HepG2 (cell line): ENCODE data around the gene CPVL. TPM values are rescaled to one million over a fixed set of nuclear protein-coding genes. Genes with fewer than 3 reads are reported as not detected.
A peak's percentile ranks its signal among the peaks of the same experiment; 100 is the strongest.

Experiments
- EEA1 ChIP-seq: sonication (generic); formaldehyde crosslinking; IDR thresholded peaks from 2 replicates; pipeline ENCODE4 v1.5.1; 2020; ENCODE audit warnings: mild to moderate bottlenecking, missing genetic modification reagents, borderline replicate concordance
- JUNB ChIP-seq: sonication (generic); formaldehyde crosslinking; IDR thresholded peaks from 2 replicates; pipeline ENCODE4 v1.8.0; 2022; ENCODE audit warnings: missing genetic modification reagents, mild to moderate bottlenecking, borderline replicate concordance
- KIAA2018 ChIP-seq: sonication (generic); formaldehyde crosslinking; IDR thresholded peaks from 2 replicates; pipeline ENCODE4 v1.5.0; 2020; ENCODE audit warnings: mild to moderate bottlenecking, missing genetic modification reagents, borderline replicate concordance
- PATZ1 ChIP-seq: sonication (generic); formaldehyde crosslinking; IDR thresholded peaks from 2 replicates; pipeline ENCODE4 v1.4.0; 2020; ENCODE audit warnings: missing genetic modification reagents
- SIX1 ChIP-seq: sonication (generic); formaldehyde crosslinking; IDR thresholded peaks from 2 replicates; pipeline ENCODE4 v1.4.0; 2020; ENCODE audit warnings: missing genetic modification reagents, borderline replicate concordance
- SKI ChIP-seq: fragments of 450-650 bp; IDR thresholded peaks from one replicate; pipeline ENCODE4 v1.6.1; 2018; ENCODE audit warnings: mild to moderate bottlenecking; ENCODE audit not compliant: partially characterized antibody
- SRSF4 ChIP-seq: fragments of 200-400 bp; formaldehyde crosslinking; IDR thresholded peaks from one replicate; pipeline ENCODE4 v1.6.1; 2018; ENCODE audit warnings: mild to moderate bottlenecking, low read depth, low read length, moderate library complexity; ENCODE audit not compliant: poor library complexity, severe bottlenecking
- ZNF280B ChIP-seq: sonication (generic); formaldehyde crosslinking; IDR thresholded peaks from 2 replicates; pipeline ENCODE4 v1.5.0; 2020; ENCODE audit warnings: missing genetic modification reagents, mild to moderate bottlenecking, borderline replicate concordance
- ZNF484 ChIP-seq: sonication (generic); formaldehyde crosslinking; IDR thresholded peaks from 2 replicates; pipeline ENCODE4 v1.5.1; 2020; ENCODE audit warnings: mild to moderate bottlenecking, low read depth, missing genetic modification reagents, borderline replicate concordance
- ZNF513 ChIP-seq: sonication (generic); formaldehyde crosslinking; conservative IDR thresholded peaks from 2 replicates; pipeline ENCODE4 v1.5.0; 2020; ENCODE audit warnings: missing genetic modification reagents
- ZNF670 ChIP-seq: sonication (generic); formaldehyde crosslinking; IDR thresholded peaks from 2 replicates; pipeline ENCODE4 v1.8.0; 2022; ENCODE audit warnings: mild to moderate bottlenecking, missing genetic modification reagents, borderline replicate concordance
- ZNF775 ChIP-seq: sonication (generic); formaldehyde crosslinking; IDR thresholded peaks from 2 replicates; pipeline ENCODE4 v1.4.0; 2020; ENCODE audit warnings: missing genetic modification reagents, mild to moderate bottlenecking, moderate library complexity, borderline replicate concordance
- polyA plus RNA-seq, 8 experiments: library from polyadenylated mRNA; depleted of rRNA in 3 of 8; stranded (reverse) in 7 of 8; unstranded in 1 of 8; fragments of >200 nt; fragmentation: Illumina TruSeq in 4 of 8; extraction: Trizol in 4 of 8; gene quantifications; 2 replicates each; pipeline versions ENCODE4 v1.2.1 to v1.2.3, GENCODE V29; 2011 to 2016; ENCODE audit warnings: low read depth in 4 of 8, missing spikeins in 1 of 8, mixed read lengths in 1 of 8; ENCODE audit not compliant: insufficient read depth in 1 of 8
- total RNA-seq, 5 experiments: library from RNA; depleted of rRNA; stranded (reverse); fragments of >200 nt; fragmentation: Illumina TruSeq; extraction: Trizol; gene quantifications; 2 replicates each; pipeline ENCODE4 v1.2.3, GENCODE V29; 2016; ENCODE audit warnings: low read depth in 1 of 5

The CPVL gene
- total and polyA plus RNA-seq, 2 of the 13 experiments (the other 11 are each of a cell fraction or from before 2014, with no cell fraction given), result 59.2 to 294 TPM

- TF ChIP-seq ZNF513, result 0 out of 2 replicates have a peak, but pooled peaks have one; percentile 22
- peak; percentile 86 for TF ChIP-seq ZNF280B
- peak; percentile 65; the same call in 1 of the 2 replicates for TF ChIP-seq PATZ1 (CRISPR knock-in tag)
- peak; percentile 82 for TF ChIP-seq JUNB (CRISPR knock-in tag)
- no peak; the same call in 1 of the 2 replicates for TF ChIP-seq ZNF775 (CRISPR knock-in tag)
- no peak for TF ChIP-seq SIX1
- no peak for TF ChIP-seq KIAA2018
- peak; percentile 97 for TF ChIP-seq SKI
- peak; percentile 95; the same call in 1 of the 2 replicates for TF ChIP-seq ZNF670 (CRISPR knock-in tag)
- no peak for TF ChIP-seq SRSF4
- TF ChIP-seq ZNF484 (CRISPR knock-in tag), result 0 out of 2 replicates have a peak, but pooled peaks have one; percentile 45
- TF ChIP-seq EEA1, result peak; percentile 96
Measured at GRCh38 chr7:28955718-28956607, 190.4 kb downstream of the CPVL start (continued).
